ENCODE results near the gene ABCA1.
A peak's percentile ranks its signal among the peaks of the same experiment; 100 is the strongest.
"Not testable (repeated sequence)": the region's sequence is repeated elsewhere in the genome, so short reads cannot be mapped to it uniquely, and the experiment has no call there.

The ABCA1 gene, protein sequence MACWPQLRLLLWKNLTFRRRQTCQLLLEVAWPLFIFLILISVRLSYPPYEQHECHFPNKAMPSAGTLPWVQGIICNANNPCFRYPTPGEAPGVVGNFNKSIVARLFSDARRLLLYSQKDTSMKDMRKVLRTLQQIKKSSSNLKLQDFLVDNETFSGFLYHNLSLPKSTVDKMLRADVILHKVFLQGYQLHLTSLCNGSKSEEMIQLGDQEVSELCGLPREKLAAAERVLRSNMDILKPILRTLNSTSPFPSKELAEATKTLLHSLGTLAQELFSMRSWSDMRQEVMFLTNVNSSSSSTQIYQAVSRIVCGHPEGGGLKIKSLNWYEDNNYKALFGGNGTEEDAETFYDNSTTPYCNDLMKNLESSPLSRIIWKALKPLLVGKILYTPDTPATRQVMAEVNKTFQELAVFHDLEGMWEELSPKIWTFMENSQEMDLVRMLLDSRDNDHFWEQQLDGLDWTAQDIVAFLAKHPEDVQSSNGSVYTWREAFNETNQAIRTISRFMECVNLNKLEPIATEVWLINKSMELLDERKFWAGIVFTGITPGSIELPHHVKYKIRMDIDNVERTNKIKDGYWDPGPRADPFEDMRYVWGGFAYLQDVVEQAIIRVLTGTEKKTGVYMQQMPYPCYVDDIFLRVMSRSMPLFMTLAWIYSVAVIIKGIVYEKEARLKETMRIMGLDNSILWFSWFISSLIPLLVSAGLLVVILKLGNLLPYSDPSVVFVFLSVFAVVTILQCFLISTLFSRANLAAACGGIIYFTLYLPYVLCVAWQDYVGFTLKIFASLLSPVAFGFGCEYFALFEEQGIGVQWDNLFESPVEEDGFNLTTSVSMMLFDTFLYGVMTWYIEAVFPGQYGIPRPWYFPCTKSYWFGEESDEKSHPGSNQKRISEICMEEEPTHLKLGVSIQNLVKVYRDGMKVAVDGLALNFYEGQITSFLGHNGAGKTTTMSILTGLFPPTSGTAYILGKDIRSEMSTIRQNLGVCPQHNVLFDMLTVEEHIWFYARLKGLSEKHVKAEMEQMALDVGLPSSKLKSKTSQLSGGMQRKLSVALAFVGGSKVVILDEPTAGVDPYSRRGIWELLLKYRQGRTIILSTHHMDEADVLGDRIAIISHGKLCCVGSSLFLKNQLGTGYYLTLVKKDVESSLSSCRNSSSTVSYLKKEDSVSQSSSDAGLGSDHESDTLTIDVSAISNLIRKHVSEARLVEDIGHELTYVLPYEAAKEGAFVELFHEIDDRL (N-terminal part only)

DNA sequence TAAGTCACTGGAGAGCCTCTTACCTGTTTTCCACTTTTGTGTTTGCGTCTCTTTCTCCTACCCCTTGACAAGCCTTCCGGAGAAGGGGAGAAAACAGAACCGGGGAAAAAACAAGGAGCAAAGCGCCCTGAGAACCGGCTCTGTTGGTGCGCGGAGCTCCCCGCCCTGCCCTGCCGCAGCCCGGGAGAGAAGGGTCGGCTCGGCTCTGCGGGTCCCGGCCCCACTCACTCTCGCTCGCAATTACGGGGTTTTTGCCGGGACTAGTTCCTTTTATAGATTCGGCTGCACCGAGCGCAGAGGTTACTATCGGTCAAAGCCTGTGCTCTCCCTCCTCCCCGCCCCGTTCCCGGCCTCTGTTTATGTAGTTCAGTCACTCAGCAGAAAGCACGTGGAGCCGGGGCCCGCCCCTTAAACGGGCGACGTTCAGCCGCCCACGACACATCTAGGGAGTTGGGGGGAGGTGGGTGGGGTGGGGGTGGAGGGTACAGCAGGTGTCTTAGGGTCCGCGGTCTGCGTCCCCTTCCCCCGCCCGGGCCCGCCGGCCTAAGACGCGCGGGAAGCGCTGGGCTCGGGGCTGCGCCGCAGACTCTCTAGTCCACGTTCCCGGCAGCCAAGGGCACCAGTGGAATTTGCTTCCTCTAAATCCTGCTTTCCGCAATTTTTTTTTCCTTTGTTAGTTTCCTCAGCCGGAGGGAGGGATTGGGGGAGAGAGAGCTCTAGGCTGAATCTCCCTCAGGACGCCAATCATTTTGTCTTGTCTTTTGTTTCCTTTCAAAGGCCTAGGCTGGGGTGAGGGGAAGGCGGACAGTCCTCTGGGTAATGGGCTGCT, at the start of gene ABCA1:
ABCA1 (minus strand) TSS at position 244 of the 829 bp plus-strand sequence. CDS start 24,476 bp downstream, outside the sequence.
- peak; percentile 92 for DNase-seq (ENCODE audit: low spot score)

- DNase-seq (ENCODE audit: low spot score) = no peak
Measured at GRCh38 chr9:104977580-104977979, 49.6 kb upstream of the ABCA1 start.

- DNase-seq (ENCODE audit: low spot score) = no peak
Measured at GRCh38 chr9:104977168-104977567, 49.2 kb upstream of the ABCA1 start.

GRCh38 chr9:104975966-104976595, 48.1 kb upstream of the ABCA1 start:
- not testable (repeated sequence) for DNase-seq (ENCODE audit: low spot score)

DNA sequence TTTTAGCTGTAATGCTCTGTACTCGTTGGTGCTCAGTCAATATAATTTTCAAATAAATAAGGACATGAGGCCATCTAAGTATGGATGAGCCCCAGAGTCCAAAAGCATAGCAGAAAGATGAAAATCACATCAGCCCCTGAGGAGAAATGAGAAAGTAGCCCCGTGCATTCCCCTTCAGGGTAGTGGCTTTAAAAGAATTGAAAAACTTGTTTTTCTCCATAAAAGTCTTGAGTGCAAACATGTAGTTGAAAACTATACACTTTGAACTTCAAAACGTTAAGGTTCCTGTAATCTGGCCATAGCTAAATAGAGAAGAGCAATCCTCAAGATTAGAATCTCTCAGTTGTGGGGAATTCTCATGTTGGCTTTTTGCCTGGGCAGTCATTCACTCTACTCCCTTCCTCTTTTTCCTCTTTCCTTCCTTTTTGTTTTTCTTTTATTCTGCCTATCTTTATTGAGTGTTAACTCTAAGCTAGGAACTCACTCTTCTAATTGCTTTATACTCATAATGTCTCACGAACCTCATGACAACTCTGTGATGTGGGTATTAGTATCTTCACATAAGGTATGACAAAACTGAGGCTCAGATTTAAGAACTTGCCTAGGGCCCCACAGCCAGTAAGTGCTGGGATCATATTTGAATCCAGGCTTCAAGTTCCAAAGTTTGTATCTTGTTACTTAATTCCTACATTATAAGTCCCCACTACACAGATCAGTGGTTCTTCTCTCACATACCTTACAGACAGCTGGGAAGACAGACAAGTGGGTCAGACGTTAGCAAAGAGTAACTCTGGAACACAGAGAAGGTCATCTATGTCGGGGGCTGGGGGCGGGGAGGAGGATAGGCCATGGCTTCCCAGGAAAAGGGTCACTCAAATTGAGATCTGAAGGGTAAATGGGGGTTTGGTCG, 46.4 kb upstream of the ABCA1 start:
- no peak for DNase-seq (ENCODE audit: low spot score)

GRCh38 chr9:104972242-104972866, 44.4 kb upstream of the ABCA1 start:
- no peak for DNase-seq (ENCODE audit: low spot score)

DNA sequence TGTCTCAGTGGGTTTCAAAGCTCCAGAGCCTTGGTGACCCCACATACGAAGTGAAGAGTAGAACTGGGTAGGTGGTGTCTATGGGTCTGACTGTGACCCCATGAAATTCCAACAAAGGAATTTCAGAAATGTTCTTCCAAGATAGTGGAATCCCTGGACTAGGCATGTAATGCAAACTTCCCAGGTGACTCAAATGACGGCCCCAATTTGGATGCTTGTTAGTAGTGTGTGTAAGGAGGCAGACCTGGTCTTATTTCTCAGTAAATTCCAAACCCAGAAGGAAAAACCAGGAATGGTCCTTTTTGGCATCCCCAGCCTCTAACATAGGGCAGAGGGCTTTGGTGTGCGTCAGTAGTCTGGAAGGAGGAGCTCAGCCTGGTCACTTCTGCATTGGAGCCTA, 43.6 kb upstream of the ABCA1 start:
- no peak for DNase-seq (ENCODE audit: low spot score)

DNA sequence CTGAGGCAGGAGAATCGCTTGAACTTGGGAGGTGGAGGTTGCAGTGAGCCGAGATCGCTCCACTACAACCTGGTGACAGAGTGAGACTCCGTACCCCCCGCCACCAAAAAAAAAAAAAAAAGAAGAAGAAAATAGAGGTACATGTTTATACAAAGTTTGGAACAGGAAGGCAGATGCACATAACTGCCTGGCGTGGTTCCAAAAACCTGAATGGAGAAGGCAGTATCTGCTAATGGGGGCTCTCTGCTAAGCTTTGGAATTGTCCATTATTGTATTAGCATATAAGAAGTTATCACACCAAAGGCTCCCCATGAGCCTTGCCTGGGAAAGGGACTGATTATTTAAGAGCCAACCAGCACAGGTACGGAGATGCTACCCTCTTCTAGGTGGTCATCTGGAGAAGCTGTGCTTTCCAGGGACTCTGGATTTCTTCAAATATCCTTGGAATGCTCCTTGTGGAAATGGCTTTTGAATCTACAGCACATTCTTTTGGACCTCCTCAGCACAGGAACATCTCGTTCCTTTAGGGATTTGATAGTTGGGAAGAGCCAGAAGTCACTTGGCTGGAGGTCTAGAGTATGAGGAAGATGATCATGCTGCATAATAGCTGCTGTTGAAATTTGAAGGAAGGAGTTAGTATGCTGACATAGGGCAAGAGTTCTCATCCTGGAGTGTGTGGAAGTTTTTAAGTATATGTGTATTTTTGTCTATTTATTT, 42.5 kb upstream of the ABCA1 start:
- no peak for DNase-seq (ENCODE audit: low spot score)

GRCh38 chr9:104969116-104969515, 41.2 kb upstream of the ABCA1 start:
- no peak for DNase-seq (ENCODE audit: low spot score)

DNA sequence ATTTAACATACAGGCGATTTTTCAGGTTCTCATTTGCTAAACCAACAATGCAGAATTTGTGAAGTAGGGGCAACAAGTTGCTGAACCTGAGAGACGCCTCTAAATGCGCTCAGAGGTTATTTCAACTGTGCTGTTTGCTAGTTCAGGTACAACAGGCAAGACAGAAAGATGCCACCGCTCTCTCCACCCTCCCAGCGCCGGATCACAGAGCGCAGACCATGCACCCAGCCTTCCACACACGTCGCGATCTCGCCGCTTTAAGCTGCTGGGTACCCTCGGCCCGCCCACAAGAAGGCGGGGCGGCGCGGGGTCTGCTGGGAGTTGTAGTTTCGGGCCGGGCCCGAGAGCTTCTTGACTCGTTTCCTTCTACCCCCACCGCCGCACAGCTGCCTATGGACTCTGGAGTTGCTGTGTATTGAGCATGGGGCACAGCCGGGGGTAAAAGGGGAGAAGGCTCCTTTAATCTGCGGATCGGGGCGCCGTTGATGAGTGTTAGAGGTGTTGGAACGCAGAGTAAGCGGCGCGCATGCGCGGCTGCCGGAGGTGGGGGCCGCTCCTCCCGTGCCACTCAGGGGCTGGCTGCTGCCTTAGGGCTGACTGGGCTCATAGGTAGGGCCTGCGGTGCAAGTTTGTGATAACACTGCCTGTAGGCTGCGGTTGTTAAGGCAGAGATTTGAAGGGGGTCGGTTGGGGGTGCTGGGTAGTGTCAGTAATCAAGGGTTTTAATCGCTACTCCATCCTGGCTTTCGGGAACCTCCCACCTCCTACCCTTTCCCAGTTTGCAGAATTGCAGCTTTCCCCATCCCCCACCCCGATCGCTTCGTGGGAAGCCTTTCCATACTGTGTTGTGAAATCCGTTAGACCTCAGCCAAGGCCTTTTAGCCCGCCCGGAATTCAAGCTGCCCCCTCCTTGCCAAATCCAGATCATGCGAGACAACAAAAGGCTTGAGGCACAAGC, 40.3 kb upstream of the ABCA1 start:
- DNase-seq (ENCODE audit: low spot score) = peak; percentile 89

- DNase-seq (ENCODE audit: low spot score) = no peak
Measured at GRCh38 chr9:104963076-104963475, 35.1 kb upstream of the ABCA1 start.

- DNase-seq (ENCODE audit: low spot score) = no peak
Measured at GRCh38 chr9:104961701-104962359, 33.9 kb upstream of the ABCA1 start.

- peak; percentile 34 for DNase-seq (ENCODE audit: low spot score)
Measured at GRCh38 chr9:104961238-104961637, 33.3 kb upstream of the ABCA1 start.

GRCh38 chr9:104960662-104961061, 32.7 kb upstream of the ABCA1 start:
- no peak for DNase-seq (ENCODE audit: low spot score)

- DNase-seq (ENCODE audit: low spot score) = no peak
Measured at GRCh38 chr9:104958751-104959150, 30.8 kb upstream of the ABCA1 start.

- not testable (repeated sequence) for DNase-seq (ENCODE audit: low spot score)
Measured at GRCh38 chr9:104958006-104958405, 30.1 kb upstream of the ABCA1 start.

- no peak for DNase-seq (ENCODE audit: low spot score)
Measured at GRCh38 chr9:104951487-104951886, 23.5 kb upstream of the ABCA1 start.
